Activated CD8-positive, alpha-beta memory T cell treated with anti-CD3 and anti-CD28 coated beads, Interleukin-2, amount 50 U/mL, for 1 hour (primary cell): ENCODE data around the gene FYB2.

Source experiments
- DNase-seq: peaks from one replicate; pipeline ENCODE4 v3.0.0-alpha.2; 2020; ENCODE audit errors: extremely low read depth

FYB2 gene

GRCh38 chr1:56712150-56712549 is 107.1 kb downstream of the FYB2 start:
- no peak for DNase-seq

- no peak for DNase-seq
These were observed 108.6 kb downstream of the FYB2 start for GRCh38 chr1:56710646-56711045.

GRCh38 chr1:56709995-56710394 is 109.2 kb downstream of the FYB2 start:
- DNase-seq, result no peak

DNA sequence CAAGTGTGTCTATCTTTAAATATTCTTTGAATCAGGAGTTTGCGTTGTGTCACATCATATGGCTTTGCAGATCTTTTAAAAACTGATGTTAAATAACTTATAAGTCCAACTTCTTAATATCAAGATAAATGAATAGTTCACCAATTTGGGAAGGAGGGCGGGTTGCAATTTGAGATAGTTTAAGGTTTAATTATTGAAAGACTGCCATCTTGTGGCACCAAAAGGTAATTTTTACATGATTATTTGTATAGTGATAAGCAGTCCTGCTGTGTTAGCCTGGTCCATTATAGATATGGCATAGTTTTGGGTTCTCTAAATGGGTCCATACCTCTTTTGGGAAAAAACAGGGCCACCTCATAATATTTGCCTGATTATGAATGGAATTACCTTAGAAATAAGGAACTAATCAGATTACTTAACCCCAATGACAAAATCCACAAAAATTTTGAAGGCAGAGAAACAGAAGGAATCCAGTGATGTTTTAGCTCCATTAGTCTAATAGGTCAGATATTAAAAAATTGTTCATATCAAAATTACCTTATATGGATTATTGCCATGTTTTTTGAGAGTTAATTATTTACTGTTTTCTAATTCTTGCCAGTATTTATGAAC is 109.8 kb downstream of the FYB2 start:
- no peak for DNase-seq

DNA sequence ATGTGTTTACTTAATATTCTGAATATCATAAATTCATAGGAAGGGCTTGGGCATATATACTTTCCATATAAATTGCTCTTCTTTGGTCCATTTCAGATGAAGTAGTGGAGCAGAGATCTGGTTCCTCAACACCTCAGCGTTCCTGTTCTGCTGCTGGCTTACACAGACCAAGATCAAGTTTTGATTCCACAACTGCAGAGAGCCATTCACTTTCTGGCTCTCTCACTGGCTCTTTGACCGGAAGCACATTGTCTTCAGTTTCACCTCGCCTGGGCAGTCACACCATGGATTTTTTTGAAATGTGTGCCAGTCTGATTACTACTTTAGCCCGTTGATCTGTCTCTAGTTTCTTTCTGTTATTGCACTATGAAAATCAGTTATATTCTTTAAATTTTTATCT is 111.8 kb downstream of the FYB2 start:
- DNase-seq, result no peak

DNA sequence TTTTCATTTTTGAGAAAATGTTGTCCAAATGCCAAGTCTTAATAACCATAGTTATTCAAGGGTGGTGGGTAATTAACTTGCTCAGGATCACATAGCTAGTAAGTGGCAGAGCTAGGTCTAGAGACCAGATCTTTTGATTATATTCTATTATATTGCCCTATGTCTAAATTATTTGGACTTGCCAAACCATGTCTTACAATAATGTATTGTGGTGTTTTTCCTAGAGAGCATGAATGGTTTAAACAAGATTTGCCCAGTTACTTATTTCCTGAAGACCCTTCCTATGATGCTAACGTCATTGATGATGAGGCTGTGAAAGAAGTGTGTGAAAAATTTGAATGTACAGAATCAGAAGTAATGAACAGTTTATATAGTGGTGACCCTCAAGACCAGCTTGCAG is 115.5 kb downstream of the FYB2 start:
- no peak for DNase-seq

GRCh38 chr1:56696663-56697062 is 122.5 kb downstream of the FYB2 start:
- no peak for DNase-seq

DNA sequence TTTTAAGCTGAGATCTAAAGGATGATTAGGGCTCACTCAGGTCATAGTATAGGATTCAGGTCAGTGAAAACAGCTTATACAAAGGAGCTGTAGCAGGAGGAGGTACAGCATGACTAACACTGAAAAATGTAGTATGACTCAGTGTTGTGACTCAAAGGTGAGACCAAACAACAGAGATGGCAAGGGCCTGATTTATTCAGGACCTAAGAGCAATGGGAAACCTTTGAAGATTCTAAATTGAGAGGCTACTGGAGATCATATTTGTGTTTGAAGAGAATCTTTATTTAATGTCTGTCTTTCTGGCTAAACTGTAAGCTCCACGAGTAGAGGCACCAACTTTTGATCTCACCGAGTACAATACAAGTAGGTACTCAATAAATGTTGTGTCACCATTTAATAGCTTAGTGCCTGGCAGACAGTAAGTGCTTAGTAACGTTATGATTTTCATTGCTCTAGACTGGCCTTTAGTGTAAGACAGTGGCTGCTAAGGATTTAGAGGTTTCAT is 130.6 kb downstream of the FYB2 start:
- DNase-seq, result no peak

DNA sequence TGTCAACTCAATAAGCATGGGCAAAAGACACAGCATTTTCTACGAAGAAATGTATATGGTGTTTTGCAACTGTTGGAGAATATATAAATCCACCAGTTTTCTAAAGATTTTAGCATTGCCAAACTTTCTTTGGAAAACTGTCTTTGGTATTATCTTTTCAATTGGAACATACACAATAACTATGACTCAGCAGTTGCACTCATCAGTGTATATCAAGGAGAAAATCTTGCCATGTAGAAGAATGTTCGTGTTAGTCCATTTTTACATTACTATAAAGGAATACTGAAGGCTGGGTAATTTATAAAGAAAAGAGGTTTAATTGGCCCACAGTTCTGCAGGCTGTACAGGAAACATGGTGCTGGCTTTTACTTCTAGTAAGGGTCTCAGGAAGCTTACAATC is 133.0 kb downstream of the FYB2 start:
- no peak for DNase-seq

DNA sequence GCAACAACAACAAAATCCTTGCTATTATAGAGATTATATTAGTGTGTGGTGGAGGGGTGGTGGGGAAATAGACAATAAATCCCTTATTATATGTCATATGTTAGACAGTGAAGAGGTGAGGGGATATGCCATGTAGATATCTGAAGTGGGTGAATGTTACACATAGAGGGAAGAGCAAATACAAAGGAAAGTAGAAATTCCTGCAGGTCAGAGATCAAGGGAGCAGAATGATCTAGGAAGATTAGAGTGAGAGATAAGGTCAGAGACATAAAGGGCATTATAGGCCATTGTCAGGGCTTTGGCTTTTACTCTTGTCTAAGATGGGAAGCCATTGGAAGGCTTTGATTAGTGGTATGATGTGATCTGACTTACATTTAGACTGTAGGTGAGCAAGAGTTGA is 135.6 kb downstream of the FYB2 start:
- no peak for DNase-seq

DNA sequence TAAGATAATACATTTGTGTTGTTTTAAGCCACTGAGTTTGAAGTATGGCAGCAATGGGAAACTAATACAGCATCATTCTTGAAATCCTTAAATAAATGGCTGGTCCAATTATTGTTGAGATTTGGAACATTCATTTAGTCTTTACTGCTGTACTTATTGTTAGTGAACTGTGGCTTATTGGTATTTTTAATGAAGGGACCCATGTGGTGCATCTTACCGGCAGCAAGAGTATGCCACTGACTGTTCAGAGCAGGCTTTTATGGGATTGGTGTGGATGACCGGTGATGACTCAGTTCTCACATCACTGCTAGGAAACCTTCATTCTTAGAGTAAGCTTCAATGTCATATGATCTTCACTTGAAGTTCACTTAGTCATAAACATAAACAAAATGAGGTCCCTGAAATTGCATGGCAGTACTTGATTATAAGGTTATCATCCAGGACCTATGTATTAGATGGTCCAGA is 142.6 kb downstream of the FYB2 start:
- no peak for DNase-seq

DNA sequence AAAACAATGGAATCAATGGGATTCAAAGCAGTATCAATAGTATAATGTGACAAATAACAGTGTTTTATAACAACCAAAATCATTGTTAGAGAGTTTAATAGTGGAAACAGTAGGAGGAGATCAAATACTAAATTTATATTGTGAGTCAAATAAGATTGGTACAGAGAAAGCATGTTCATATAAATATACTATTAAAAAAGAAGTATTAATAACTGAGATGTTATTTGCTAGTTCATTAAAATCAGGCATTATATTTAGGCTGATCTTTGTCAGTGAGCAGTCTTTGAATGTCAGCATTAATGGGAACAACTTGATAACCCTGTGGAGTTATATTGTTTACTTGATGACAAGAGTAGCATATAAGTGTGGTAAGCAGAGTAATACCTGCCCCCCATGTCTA is 143.4 kb downstream of the FYB2 start:
- DNase-seq, result no peak

DNA sequence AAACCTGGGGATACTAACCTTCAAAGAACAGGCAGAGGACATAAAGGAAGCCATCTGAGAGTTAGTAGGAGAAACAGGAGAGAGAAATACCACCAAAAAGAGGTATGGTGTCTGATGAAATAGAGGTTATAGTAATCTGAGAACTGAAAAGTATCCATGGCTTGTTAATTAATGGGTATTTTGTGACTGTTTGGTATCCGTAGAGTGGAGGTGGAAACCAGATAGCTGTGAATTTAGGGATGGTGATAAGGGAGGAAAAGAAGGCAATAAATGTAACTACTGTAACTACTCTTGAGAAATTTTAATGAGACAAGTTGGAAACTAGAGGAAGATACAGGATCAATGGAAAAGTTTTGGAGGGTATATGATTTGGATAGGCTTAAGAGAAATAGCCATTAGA is 146.6 kb downstream of the FYB2 start:
- no peak for DNase-seq

- no peak for DNase-seq
These were observed 147.7 kb downstream of the FYB2 start for GRCh38 chr1:56671542-56671941.

GRCh38 chr1:56671085-56671484 is 148.1 kb downstream of the FYB2 start:
- no peak for DNase-seq

DNA sequence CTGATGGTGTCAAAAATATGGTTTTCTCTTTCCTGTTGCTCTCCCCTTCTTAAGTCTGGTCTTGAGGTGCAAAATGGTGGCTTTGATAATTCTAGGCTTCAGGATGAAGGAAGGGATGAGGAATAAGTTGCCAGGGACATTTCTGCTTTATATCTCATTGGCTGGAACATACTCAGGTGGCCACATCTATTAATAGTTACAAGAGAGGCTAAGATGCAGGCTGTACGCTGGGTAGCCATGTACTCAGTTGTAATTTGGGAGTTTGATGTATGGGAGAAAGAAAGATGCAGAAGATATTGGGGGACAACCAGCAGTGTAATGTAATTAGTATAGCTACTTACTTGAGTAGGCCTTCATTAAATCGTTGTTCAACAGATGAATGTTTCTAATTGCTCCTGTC is 148.9 kb downstream of the FYB2 start:
- DNase-seq, result no peak
